Osteoblast (primary cell): ENCODE data around the gene G0S2. TPM values are rescaled to one million over a fixed set of nuclear protein-coding genes. Genes with fewer than 3 reads are reported as not detected.
A peak's percentile ranks its signal among the peaks of the same experiment; 100 is the strongest.

ENCODE experiments used
- DNase-seq: peaks from one replicate; pipeline ENCODE4 v3.0.0; 2011; ENCODE audit warnings: low spot score, mixed read lengths; ENCODE audit not compliant: insufficient read length; ENCODE audit errors: missing footprints
- H2AFZ ChIP-seq: 2 replicates; pipeline ENCODE4 v1.6.0; 2011; ENCODE audit warnings: mild to moderate bottlenecking, low read length
- H3K27ac ChIP-seq: 2 replicates; pipeline ENCODE4 v1.5.1; 2011; ENCODE audit warnings: mild to moderate bottlenecking, low read depth, low read length, moderate library complexity
- H3K27me3 ChIP-seq: 2 replicates; pipeline ENCODE4 v1.6.0; 2012; ENCODE audit warnings: mild to moderate bottlenecking, control low read depth, inconsistent platforms, low read length, moderate library complexity; ENCODE audit not compliant: insufficient read depth
- H3K36me3 ChIP-seq: 2 replicates; pipeline ENCODE4 v1.5.1; 2011; ENCODE audit warnings: mild to moderate bottlenecking, low read length, control low read depth, moderate library complexity; ENCODE audit not compliant: insufficient read depth
- H3K4me1 ChIP-seq: 2 replicates; pipeline ENCODE4 v1.5.1; 2011; ENCODE audit warnings: mild to moderate bottlenecking, low read length, control low read depth, moderate library complexity; ENCODE audit not compliant: insufficient read depth
- H3K4me2 ChIP-seq: 2 replicates; pipeline ENCODE4 v1.6.0; 2011; ENCODE audit warnings: mild to moderate bottlenecking, low read length; ENCODE audit not compliant: insufficient read depth
- H3K4me3 ChIP-seq: fragments of 200-600 bp; sonication (generic); 3 replicates; pipeline ENCODE4 v1.5.1; 2012; ENCODE audit warnings: mild to moderate bottlenecking, low read length, inconsistent platforms; ENCODE audit not compliant: insufficient read depth
- H3K79me2 ChIP-seq: 2 replicates; pipeline ENCODE4 v1.6.0; 2012; ENCODE audit warnings: mild to moderate bottlenecking, low read length, control low read depth, inconsistent platforms; ENCODE audit not compliant: insufficient read depth
- H3K9me3 ChIP-seq: 2 replicates; pipeline ENCODE4 v1.5.1; 2011; ENCODE audit warnings: low read depth, low read length, control low read depth
- H4K20me1 ChIP-seq: 2 replicates; pipeline ENCODE4 v1.6.0; 2012; ENCODE audit warnings: mild to moderate bottlenecking, low read length, control low read depth; ENCODE audit not compliant: insufficient read depth
- total RNA-seq: library from RNA; depleted of rRNA; stranded (reverse); fragments of >200 nt; gene quantifications from 2 replicates; pipeline ENCODE4 v1.2.3, GENCODE V29; 2012
- TF ChIP-seq, protein P1 (sequence below): IDR thresholded peaks from 2 replicates; pipeline ENCODE4 v1.5.1; 2011; ENCODE audit warnings: mild to moderate bottlenecking, low read depth, low read length, moderate library complexity; ENCODE audit errors: extremely low read depth

G0S2 gene
- total RNA-seq, 1 donor = 10.5 TPM

DNA sequence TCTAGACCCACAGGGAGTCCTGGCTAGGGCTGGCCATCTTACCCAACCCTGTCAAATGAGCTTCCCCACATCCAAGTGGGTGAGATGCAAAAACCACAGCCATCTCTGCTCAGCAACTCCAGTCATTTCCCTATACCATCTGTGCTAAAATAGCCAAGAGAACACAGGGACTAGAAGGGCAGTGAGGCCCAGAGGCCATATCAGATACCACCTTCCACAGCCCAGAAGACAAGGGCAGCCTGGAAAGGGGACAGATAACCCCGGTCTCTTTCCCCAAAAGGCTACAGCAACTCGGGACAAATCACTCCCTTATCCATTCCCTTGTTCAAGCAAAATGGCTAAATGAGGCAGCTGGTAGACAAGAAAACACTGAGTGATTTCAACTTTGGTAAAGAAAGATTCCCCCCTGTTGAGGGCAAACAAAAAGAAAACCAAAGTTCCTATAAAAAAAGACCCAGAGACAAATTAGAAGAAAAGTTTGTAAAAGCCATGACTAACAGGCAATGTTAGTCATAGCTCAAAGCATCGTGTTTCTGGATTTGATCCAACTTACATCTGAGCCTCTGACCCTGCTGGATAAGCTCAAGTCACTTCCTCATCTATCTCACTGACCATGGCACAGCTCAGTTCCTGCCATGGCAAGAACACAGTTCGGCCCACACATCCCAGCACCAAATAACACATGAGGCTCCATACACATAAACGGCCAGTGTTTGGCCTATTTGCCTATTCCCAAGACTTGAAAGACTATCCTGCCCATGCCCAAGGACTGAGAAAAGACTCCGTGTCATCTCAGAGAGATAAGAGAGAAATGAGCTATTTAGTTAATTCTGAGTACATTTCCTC, 26.1 kb upstream of the G0S2 start:
- Histone ChIP-seq H3K4me2 (peak overlapping the region; percentile 57), H3K79me2 (no peaks in the 10 kb centered on the region), H3K27me3 (no peaks in the 10 kb centered on the region), H3K4me3 (peak overlapping the region; percentile 32), H4K20me1 (no peaks in the 10 kb centered on the region), H2AFZ (peak overlapping the region; percentile 10), H3K27ac (peak overlapping the region; percentile 64), H3K4me1 (peaks cover 64% of the 10 kb centered on the region), H3K9me3 (no peaks in the 10 kb centered on the region), H3K36me3 (no peaks in the 10 kb centered on the region)
- TF ChIP-seq, protein P1, sequence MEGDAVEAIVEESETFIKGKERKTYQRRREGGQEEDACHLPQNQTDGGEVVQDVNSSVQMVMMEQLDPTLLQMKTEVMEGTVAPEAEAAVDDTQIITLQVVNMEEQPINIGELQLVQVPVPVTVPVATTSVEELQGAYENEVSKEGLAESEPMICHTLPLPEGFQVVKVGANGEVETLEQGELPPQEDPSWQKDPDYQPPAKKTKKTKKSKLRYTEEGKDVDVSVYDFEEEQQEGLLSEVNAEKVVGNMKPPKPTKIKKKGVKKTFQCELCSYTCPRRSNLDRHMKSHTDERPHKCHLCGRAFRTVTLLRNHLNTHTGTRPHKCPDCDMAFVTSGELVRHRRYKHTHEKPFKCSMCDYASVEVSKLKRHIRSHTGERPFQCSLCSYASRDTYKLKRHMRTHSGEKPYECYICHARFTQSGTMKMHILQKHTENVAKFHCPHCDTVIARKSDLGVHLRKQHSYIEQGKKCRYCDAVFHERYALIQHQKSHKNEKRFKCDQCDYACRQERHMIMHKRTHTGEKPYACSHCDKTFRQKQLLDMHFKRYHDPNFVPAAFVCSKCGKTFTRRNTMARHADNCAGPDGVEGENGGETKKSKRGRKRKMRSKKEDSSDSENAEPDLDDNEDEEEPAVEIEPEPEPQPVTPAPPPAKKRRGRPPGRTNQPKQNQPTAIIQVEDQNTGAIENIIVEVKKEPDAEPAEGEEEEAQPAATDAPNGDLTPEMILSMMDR = no peak
- DNase-seq = peak; percentile 90

DNA sequence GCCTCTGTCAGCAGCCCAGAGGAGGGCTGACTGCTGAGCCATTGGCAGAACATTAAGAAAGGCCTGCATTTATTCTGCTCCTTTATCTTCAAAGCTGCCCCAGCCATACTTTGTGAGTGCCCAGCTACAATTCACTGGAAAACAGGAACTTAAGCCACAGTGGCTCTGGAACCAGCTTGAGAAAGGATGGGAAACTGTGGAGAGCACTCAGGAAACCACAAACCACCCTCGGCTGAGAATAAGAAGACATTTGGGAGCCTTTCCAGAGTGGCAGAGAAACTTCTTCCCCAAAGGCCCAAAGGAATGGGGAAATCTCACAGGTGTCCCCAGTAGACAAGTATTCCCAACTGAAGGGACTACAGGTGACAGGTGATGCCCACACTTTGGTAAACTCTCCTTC, 24.8 kb upstream of the G0S2 start:
- Histone ChIP-seq H4K20me1 (no peaks in the 10 kb centered on the region), H3K4me2 (peak overlapping the region; percentile 5), H3K36me3 (no peaks in the 10 kb centered on the region), H2AFZ (peak overlapping the region; percentile 11), H3K9me3 (no peaks in the 10 kb centered on the region), H3K27ac (peak overlapping the region; percentile 64), H3K4me1 (peaks cover 64% of the 10 kb centered on the region), H3K27me3 (no peaks in the 10 kb centered on the region), H3K4me3 (no peak overlapping the region), H3K79me2 (no peaks in the 10 kb centered on the region)
- TF ChIP-seq, protein P1 = no peak
- no peak for DNase-seq

DNA sequence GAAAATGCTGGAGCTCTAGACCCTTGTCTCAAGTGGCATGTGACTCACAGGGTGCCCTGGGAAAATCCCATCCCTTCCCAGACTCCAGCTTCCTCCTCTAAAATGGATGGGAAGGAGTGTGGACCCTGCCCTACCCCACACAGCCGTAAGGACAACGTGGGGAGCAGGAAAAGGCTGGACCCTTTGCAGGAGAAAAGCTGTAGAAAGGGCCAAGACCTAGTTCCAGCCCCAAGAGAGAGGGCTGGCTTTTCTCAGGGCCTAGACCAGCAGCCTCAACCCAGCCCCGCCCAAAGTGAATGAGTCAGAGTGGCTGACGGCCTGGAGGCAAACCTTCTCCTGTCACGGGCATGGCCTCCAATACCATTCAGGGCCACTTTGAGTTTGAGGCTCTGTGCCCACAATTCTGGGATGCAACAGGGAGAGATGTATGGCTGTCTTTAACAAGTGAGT, 24.0 kb upstream of the G0S2 start:
- Histone ChIP-seq H3K27me3 (no peaks in the 10 kb centered on the region), H3K79me2 (no peaks in the 10 kb centered on the region), H4K20me1 (no peaks in the 10 kb centered on the region), H3K4me1 (peaks cover 64% of the 10 kb centered on the region), H3K36me3 (no peaks in the 10 kb centered on the region), H2AFZ (peak overlapping the region; percentile 77), H3K4me3 (no peak overlapping the region), H3K27ac (peak overlapping the region; percentile 64), H3K4me2 (peak overlapping the region; percentile 5), H3K9me3 (no peaks in the 10 kb centered on the region)
- TF ChIP-seq, protein P1 = no peak
- peak; percentile 95 for DNase-seq

DNA sequence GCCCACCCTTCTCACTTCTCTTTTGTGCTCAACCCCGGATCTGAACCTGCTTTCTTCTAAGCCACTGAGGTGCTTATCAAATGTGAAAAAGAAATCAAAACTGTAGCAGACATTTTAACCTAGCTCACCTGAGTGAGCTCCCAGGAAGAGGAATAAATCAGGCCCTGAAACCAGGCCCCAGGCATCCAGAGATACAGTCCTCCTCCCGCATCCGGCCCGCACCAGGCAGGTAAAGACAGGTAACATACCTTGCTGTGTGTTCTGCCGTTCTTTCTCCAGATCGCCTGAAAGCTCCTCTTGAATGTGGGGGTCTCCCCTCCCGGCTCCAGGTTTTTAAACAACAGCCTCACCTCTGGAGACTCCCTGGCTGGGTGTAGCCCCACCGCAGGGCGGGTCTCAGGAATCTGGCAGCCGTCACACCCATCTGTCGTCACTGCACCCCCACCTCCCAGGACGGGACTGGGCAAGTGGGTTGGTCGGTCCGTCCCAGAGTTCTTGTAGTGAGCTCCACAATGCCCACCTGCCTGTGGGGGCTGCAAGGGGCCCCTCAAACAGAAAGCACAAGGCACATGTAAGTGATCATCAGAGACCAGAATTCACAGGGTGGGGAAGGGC, 23.0 kb upstream of the G0S2 start, which contains the start of gene LAMB3:
TSS of gene LAMB3 (minus strand) at position 305 of the 615 bp plus-strand sequence. CDS start 1,481 bp downstream, outside the sequence.
- Histone ChIP-seq H3K27ac (peak within 1 kb of the TSS; percentile 64), H3K4me1 (peaks cover 53% of the 10 kb centered on the region)

More for the DNA sequence above, 23.0 kb upstream of the G0S2 start, which contains the start of gene LAMB3:
- Histone ChIP-seq H3K9me3 (no peaks in the 10 kb centered on the region), H3K27me3 (no peaks in the 10 kb centered on the region), H3K4me2 (peak within 1 kb of the TSS; percentile 5), H3K4me3 (no peak within 1 kb of the TSS), H2AFZ (peak within 1 kb of the TSS; percentile 77), H3K36me3 (no peaks in the 10 kb centered on the region), H3K79me2 (no peaks in the 10 kb centered on the region), H4K20me1 (no peaks in the 10 kb centered on the region)
- DNase-seq = no peak
- TF ChIP-seq, protein P1 = no peak
